HepG2 (cell line): ENCODE results near the gene NPIPB9. TPM values are rescaled to one million over a fixed set of nuclear protein-coding genes. Genes with fewer than 3 reads are reported as not detected.

ENCODE experiments used
- BHLHE40 ChIP-seq: IDR thresholded peaks from 2 replicates; pipeline ENCODE4 v1.6.1; 2011; ENCODE audit warnings: low read length, improper control_type of control experiment
- CBX2 ChIP-seq, 2 experiments: fragments of 200-600 bp in 1 of 2; sonication (generic); formaldehyde crosslinking in 1 of 2; IDR thresholded peaks; 2 replicates each; pipeline versions ENCODE4 v1.7.0 to v1.8.1; 2018 to 2022; ENCODE audit warnings: low read depth in 2 of 2, low read length in 1 of 2, mild to moderate bottlenecking in 1 of 2, missing genetic modification reagents in 1 of 2
- CC2D1A ChIP-seq: sonication (generic); formaldehyde crosslinking; IDR thresholded peaks from 2 replicates; pipeline ENCODE4 v1.8.1; 2023; ENCODE audit warnings: mild to moderate bottlenecking, missing genetic modification reagents
- CCDC6 ChIP-seq: sonication (generic); formaldehyde crosslinking; IDR thresholded peaks from 2 replicates; pipeline ENCODE4 v1.8.1; 2022; ENCODE audit warnings: mild to moderate bottlenecking, missing genetic modification reagents, moderate library complexity
- ISL2 ChIP-seq: sonication (generic); formaldehyde crosslinking; IDR thresholded peaks from 2 replicates; pipeline ENCODE4 v1.5.0; 2020; ENCODE audit warnings: missing genetic modification reagents
- NONO ChIP-seq, 2 experiments: fragments of 450-650 bp in 1 of 2; sonication (generic) in 1 of 2; formaldehyde crosslinking in 1 of 2; IDR thresholded peaks in 1 of 2; conservative IDR thresholded peaks in 1 of 2; 2 replicates each; pipeline versions ENCODE4 v1.6.1 to v1.8.0; 2017 to 2022; ENCODE audit warnings: mild to moderate bottlenecking in 1 of 2, missing genetic modification reagents in 1 of 2, moderate library complexity in 1 of 2
- PRPF4 ChIP-seq: fragments of 200-400 bp; formaldehyde crosslinking; IDR thresholded peaks from 2 replicates; pipeline ENCODE4 v1.6.1; 2016; ENCODE audit warnings: low read length, low read depth; ENCODE audit not compliant: poor library complexity, severe bottlenecking
- SNAPC2 ChIP-seq: sonication (generic); formaldehyde crosslinking; IDR thresholded peaks from 2 replicates; pipeline ENCODE4 v1.8.1; 2022; ENCODE audit warnings: mild to moderate bottlenecking, missing genetic modification reagents
- ZBTB46 ChIP-seq: sonication (generic); formaldehyde crosslinking; IDR thresholded peaks from 2 replicates; pipeline ENCODE4 v1.4.0; 2020; ENCODE audit warnings: mild to moderate bottlenecking, missing genetic modification reagents, borderline replicate concordance
- ZFP36L1 ChIP-seq: sonication (generic); formaldehyde crosslinking; IDR thresholded peaks from 2 replicates; pipeline ENCODE4 v1.8.0; 2022; ENCODE audit warnings: mild to moderate bottlenecking, missing genetic modification reagents, moderate library complexity
- ZFP82 ChIP-seq: sonication (generic); formaldehyde crosslinking; IDR thresholded peaks from 2 replicates; pipeline ENCODE4 v1.5.1; 2020; ENCODE audit warnings: mild to moderate bottlenecking, missing genetic modification reagents, borderline replicate concordance
- ZKSCAN1 ChIP-seq: fragments of 150-350 bp; IDR thresholded peaks from 2 replicates; pipeline ENCODE4 v1.6.1; 2014; ENCODE audit warnings: low read length
- ZMYM3 ChIP-seq: sonication (generic); formaldehyde crosslinking; IDR thresholded peaks from 2 replicates; pipeline ENCODE4 v1.5.1; 2020; ENCODE audit warnings: mild to moderate bottlenecking, missing genetic modification reagents
- ZNF296 ChIP-seq: sonication (generic); formaldehyde crosslinking; conservative IDR thresholded peaks from 2 replicates; pipeline ENCODE4 v1.5.0; 2020; ENCODE audit warnings: mild to moderate bottlenecking, missing genetic modification reagents
- ZNF354B ChIP-seq: sonication (generic); formaldehyde crosslinking; IDR thresholded peaks from 2 replicates; pipeline ENCODE4 v1.8.0; 2022; ENCODE audit warnings: mild to moderate bottlenecking, missing genetic modification reagents
- ZNF674 ChIP-seq: sonication (generic); formaldehyde crosslinking; IDR thresholded peaks from 2 replicates; pipeline ENCODE4 v1.5.0; 2020; ENCODE audit warnings: low read depth, mild to moderate bottlenecking, missing genetic modification reagents
- ZNF703 ChIP-seq: sonication (generic); formaldehyde crosslinking; IDR thresholded peaks from 2 replicates; pipeline ENCODE4 v1.5.1; 2020; ENCODE audit warnings: missing genetic modification reagents, mild to moderate bottlenecking, moderate library complexity, borderline replicate concordance
- ZNF781 ChIP-seq: sonication (generic); formaldehyde crosslinking; IDR thresholded peaks from 2 replicates; pipeline ENCODE4 v1.5.1; 2020; ENCODE audit warnings: borderline replicate concordance, mild to moderate bottlenecking, missing genetic modification reagents; ENCODE audit errors: not compliant biosample characterization
- ZNF816 ChIP-seq: sonication (generic); formaldehyde crosslinking; IDR thresholded peaks from 2 replicates; pipeline ENCODE4 v1.8.0; 2022; ENCODE audit warnings: missing genetic modification reagents, mild to moderate bottlenecking, borderline replicate concordance
- microRNA-seq: library from miRNA; unstranded; fragments of <30 nt; microRNA quantifications from one replicate; pipeline ENCODE4, GENCODE V29; 2020
- polyA plus RNA-seq, 8 experiments: library from polyadenylated mRNA; depleted of rRNA in 3 of 8; stranded (reverse) in 7 of 8; unstranded in 1 of 8; fragments of >200 nt; fragmentation: Illumina TruSeq in 4 of 8; extraction: Trizol in 4 of 8; gene quantifications; 2 replicates each; pipeline versions ENCODE4 v1.2.1 to v1.2.3, GENCODE V29; 2011 to 2016; ENCODE audit warnings: low read depth in 4 of 8, missing spikeins in 1 of 8, mixed read lengths in 1 of 8; ENCODE audit not compliant: insufficient read depth in 1 of 8
- small RNA-seq, 3 experiments: library from RNA; depleted of rRNA; stranded (forward); fragments of <200 nt; gene quantifications; one replicate each; pipeline ENCODE3, GENCODE V24; 2012; ENCODE audit warnings: low read depth in 2 of 3, low replicate concordance in 1 of 3; ENCODE audit not compliant: insufficient read length in 3 of 3, insufficient read depth in 2 of 3
- total RNA-seq, 5 experiments: library from RNA; depleted of rRNA; stranded (reverse); fragments of >200 nt; fragmentation: Illumina TruSeq; extraction: Trizol; gene quantifications; 2 replicates each; pipeline ENCODE4 v1.2.3, GENCODE V29; 2016; ENCODE audit warnings: low read depth in 1 of 5

Gene NPIPB9
- total and polyA plus RNA-seq, 2 of the 13 experiments (the other 11 are each of a cell fraction or from before 2014, with no cell fraction given) = 0.77 to 1.0 TPM

GRCh38 chr16:28821874-28822519 is 70.4 kb downstream of the NPIPB9 start (continued):
- no peak for TF ChIP-seq ISL2 (CRISPR knock-in tag)
- TF ChIP-seq CBX2 (IDR thresholded peaks at IDR 0.05; ENCODE audit: low read depth, low read length) = no peak
- no peak for TF ChIP-seq CBX2 (CRISPR knock-in tag; IDR thresholded peaks at IDR 0.05; ENCODE audit: low read depth)
- TF ChIP-seq BHLHE40 = no peak
- 0 out of 2 replicates have a peak, but pooled peaks have one; percentile 49 for TF ChIP-seq CC2D1A
- peak; percentile 52; the same call in 1 of the 2 replicates for TF ChIP-seq SNAPC2 (CRISPR knock-in tag)
- TF ChIP-seq ZFP82 (CRISPR knock-in tag) = no peak
- peak; percentile 83; the same call in 1 of the 2 replicates for TF ChIP-seq ZFP36L1
- TF ChIP-seq PRPF4 = peak; percentile 78
- TF ChIP-seq ZNF781 (CRISPR knock-in tag) = no peak
- TF ChIP-seq ZNF703 (CRISPR knock-in tag) = 0 out of 2 replicates have a peak, but pooled peaks have one; percentile 18
- TF ChIP-seq ZMYM3 (CRISPR knock-in tag) = peak; percentile 10; the same call in 1 of the 2 replicates
- no peak for TF ChIP-seq NONO (IDR thresholded peaks at IDR 0.05)
- no peak for TF ChIP-seq NONO (CRISPR knock-in tag; conservative IDR thresholded peaks at IDR 0.05)
- 0 out of 2 replicates have a peak, but pooled peaks have one; percentile 23 for TF ChIP-seq ZNF816 (CRISPR knock-in tag)
- 0 out of 2 replicates have a peak, but pooled peaks have one; percentile 5 for TF ChIP-seq ZNF674
- no peak for TF ChIP-seq CCDC6
- no peak for TF ChIP-seq ZBTB46
- TF ChIP-seq ZKSCAN1 = no peak
- no peak for TF ChIP-seq ZNF354B (CRISPR knock-in tag)
- no peak for TF ChIP-seq ZNF296 (CRISPR knock-in tag)

Small RNAs within 50 kb of the gene (microRNA-seq; reads per million reads assigned to microRNA genes)
- not detected for gene MIR6862-2

Small RNAs within 50 kb of the gene (small RNA-seq; reads per million reads assigned to genes)
- gene MIR6862-2 = 0 reads per million in 3 experiments

Other genes starting within 250 kb of the NPIPB9 start
- gene IL27, start 245.0 kb upstream of the NPIPB9 start, total RNA-seq (2016; rRNA removed; fragmentation: Illumina TruSeq; extraction: Trizol) = 0.13 TPM in 1 of 2 replicates, not detected in the other
- 0.29 and 0.54 TPM in 2 replicates for gene IL27, start 245.0 kb upstream of the NPIPB9 start, polyA plus RNA-seq (2011; rRNA removed)
- gene NUPR1, start 212.8 kb upstream of the NPIPB9 start, total RNA-seq (2016; rRNA removed; fragmentation: Illumina TruSeq; extraction: Trizol) = 18.0 and 23.9 TPM in 2 replicates
- gene NUPR1, start 212.8 kb upstream of the NPIPB9 start, polyA plus RNA-seq (2011; rRNA removed) = 20.7 and 25.6 TPM in 2 replicates
- gene SGF29, start 197.9 kb upstream of the NPIPB9 start, total RNA-seq (2016; rRNA removed; fragmentation: Illumina TruSeq; extraction: Trizol) = 21.2 and 29.4 TPM in 2 replicates
- 5.0 and 5.4 TPM in 2 replicates for gene SGF29, start 197.9 kb upstream of the NPIPB9 start, polyA plus RNA-seq (2011; rRNA removed)
- gene SULT1A2, start 154.7 kb upstream of the NPIPB9 start, total RNA-seq (2016; rRNA removed; fragmentation: Illumina TruSeq; extraction: Trizol) = 34.2 and 35.2 TPM in 2 replicates
- 32.9 and 33.0 TPM in 2 replicates for gene SULT1A2, start 154.7 kb upstream of the NPIPB9 start, polyA plus RNA-seq (2011; rRNA removed)
- 147 and 174 TPM in 2 replicates for gene SULT1A1, start 141.7 kb upstream of the NPIPB9 start, total RNA-seq (2016; rRNA removed; fragmentation: Illumina TruSeq; extraction: Trizol)
- 114 and 117 TPM in 2 replicates for gene SULT1A1, start 141.7 kb upstream of the NPIPB9 start, polyA plus RNA-seq (2011; rRNA removed)
- gene NPIPB8, start 113.7 kb upstream of the NPIPB9 start, total RNA-seq (2016; rRNA removed; fragmentation: Illumina TruSeq; extraction: Trizol) = 0.49 TPM in 1 of 2 replicates, not detected in the other
- gene NPIPB8, start 113.7 kb upstream of the NPIPB9 start, polyA plus RNA-seq (2011; rRNA removed) = 2.3 and 2.9 TPM in 2 replicates
- gene EIF3C, start 40.3 kb upstream of the NPIPB9 start, total RNA-seq (2016; rRNA removed; fragmentation: Illumina TruSeq; extraction: Trizol) = 415 and 760 TPM in 2 replicates
- gene EIF3C, start 40.3 kb upstream of the NPIPB9 start, polyA plus RNA-seq (2011; rRNA removed) = 360 and 380 TPM in 2 replicates
- gene ATXN2L, start 71.2 kb downstream of the NPIPB9 start, total RNA-seq (2016; rRNA removed; fragmentation: Illumina TruSeq; extraction: Trizol) = 40.8 and 48.4 TPM in 2 replicates
- 55.1 and 63.9 TPM in 2 replicates for gene ATXN2L, start 71.2 kb downstream of the NPIPB9 start, polyA plus RNA-seq (2011; rRNA removed)
- gene TUFM, start 94.6 kb downstream of the NPIPB9 start, total RNA-seq (2016; rRNA removed; fragmentation: Illumina TruSeq; extraction: Trizol) = 138 and 298 TPM in 2 replicates
- 189 and 206 TPM in 2 replicates for gene TUFM, start 94.6 kb downstream of the NPIPB9 start, polyA plus RNA-seq (2011; rRNA removed)
- 15.6 and 23.3 TPM in 2 replicates for gene SH2B1, start 112.1 kb downstream of the NPIPB9 start, total RNA-seq (2016; rRNA removed; fragmentation: Illumina TruSeq; extraction: Trizol)
- gene SH2B1, start 112.1 kb downstream of the NPIPB9 start, polyA plus RNA-seq (2011; rRNA removed) = 30.8 and 40.2 TPM in 2 replicates
- gene ATP2A1, start 126.7 kb downstream of the NPIPB9 start, total RNA-seq (2016; rRNA removed; fragmentation: Illumina TruSeq; extraction: Trizol) = 0.70 and 3.2 TPM in 2 replicates
- gene ATP2A1, start 126.7 kb downstream of the NPIPB9 start, polyA plus RNA-seq (2011; rRNA removed) = 12.5 and 16.4 TPM in 2 replicates
- gene RABEP2, start 173.5 kb downstream of the NPIPB9 start, total RNA-seq (2016; rRNA removed; fragmentation: Illumina TruSeq; extraction: Trizol) = 16.1 and 18.4 TPM in 2 replicates
- 10.8 and 12.4 TPM in 2 replicates for gene RABEP2, start 173.5 kb downstream of the NPIPB9 start, polyA plus RNA-seq (2011; rRNA removed)
- 0.48 and 0.55 TPM in 2 replicates for gene CD19, start 180.2 kb downstream of the NPIPB9 start, total RNA-seq (2016; rRNA removed; fragmentation: Illumina TruSeq; extraction: Trizol)
- gene CD19, start 180.2 kb downstream of the NPIPB9 start, polyA plus RNA-seq (2011; rRNA removed) = 1.1 and 1.2 TPM in 2 replicates
- gene NFATC2IP, start 199.2 kb downstream of the NPIPB9 start, total RNA-seq (2016; rRNA removed; fragmentation: Illumina TruSeq; extraction: Trizol) = 18.2 and 32.1 TPM in 2 replicates
- 46.6 and 48.5 TPM in 2 replicates for gene NFATC2IP, start 199.2 kb downstream of the NPIPB9 start, polyA plus RNA-seq (2011; rRNA removed)
- gene SPNS1, start 223.0 kb downstream of the NPIPB9 start, total RNA-seq (2016; rRNA removed; fragmentation: Illumina TruSeq; extraction: Trizol) = 18.3 and 38.8 TPM in 2 replicates
- 24.3 and 25.6 TPM in 2 replicates for gene SPNS1, start 223.0 kb downstream of the NPIPB9 start, polyA plus RNA-seq (2011; rRNA removed)
- gene LAT, start 233.3 kb downstream of the NPIPB9 start, total RNA-seq (2016; rRNA removed; fragmentation: Illumina TruSeq; extraction: Trizol) = 0.28 and 2.0 TPM in 2 replicates
- gene LAT, start 233.3 kb downstream of the NPIPB9 start, polyA plus RNA-seq (2011; rRNA removed) = 3.0 and 4.3 TPM in 2 replicates